PFSK-1 (cell line): ENCODE data around the gene GFOD1.

ENCODE experiments used
- FOXP2 ChIP-seq: optimal IDR thresholded peaks from 2 replicates; pipeline ENCODE3; 2011; ENCODE audit warnings: borderline replicate concordance, control low read depth, inconsistent platforms; ENCODE audit not compliant: insufficient read depth; ENCODE audit errors: extremely low read length, extremely low read depth
- POLR2AphosphoS5 ChIP-seq: IDR thresholded peaks from 2 replicates; pipeline ENCODE4 v1.6.1; 2012; ENCODE audit warnings: low read depth, mild to moderate bottlenecking, control low read depth, low read length, moderate library complexity
- SIN3A ChIP-seq: IDR thresholded peaks from 2 replicates; pipeline ENCODE4 v1.6.1; 2012; ENCODE audit warnings: mild to moderate bottlenecking, low read length, moderate library complexity, borderline replicate concordance; ENCODE audit not compliant: insufficient read depth
- TAF1 ChIP-seq: IDR thresholded peaks from 2 replicates; pipeline ENCODE4 v1.6.1; 2012; ENCODE audit warnings: low read length, control low read depth, borderline replicate concordance; ENCODE audit not compliant: insufficient read depth
- TF ChIP-seq, protein P1 (sequence below), 2 experiments: IDR thresholded peaks; 2 replicates each; pipeline versions ENCODE4 v1.6.1 to v1.8.0; 2011 to 2012; ENCODE audit warnings: low read depth in 2 of 2, low read length in 2 of 2, control low read depth in 1 of 2, inconsistent platforms in 1 of 2, mild to moderate bottlenecking in 1 of 2, moderate library complexity in 1 of 2; ENCODE audit not compliant: insufficient read depth in 1 of 2

Gene GFOD1

DNA sequence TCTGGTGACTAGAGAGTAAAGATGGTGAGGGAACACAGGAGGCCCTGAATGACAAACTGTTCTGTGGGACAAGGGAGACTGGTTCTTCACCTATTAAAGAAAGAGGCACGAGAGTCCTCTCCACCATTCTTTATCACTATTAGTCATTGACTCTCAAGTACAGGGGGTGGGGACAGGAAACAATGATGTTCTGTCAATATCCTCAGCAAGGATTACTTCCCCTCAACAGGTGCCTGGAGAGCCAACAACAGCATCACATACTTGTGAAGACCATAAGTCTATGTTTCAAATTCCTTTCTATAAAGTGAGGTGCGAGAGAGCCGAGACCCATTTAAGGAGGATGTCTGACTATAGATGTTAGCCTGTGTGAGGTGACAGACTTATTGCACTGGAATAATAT lies 86.6 kb downstream of the GFOD1 start:
- TF ChIP-seq TAF1 = no peak
- TF ChIP-seq POLR2AphosphoS5 = no peak
- TF ChIP-seq, protein P1, sequence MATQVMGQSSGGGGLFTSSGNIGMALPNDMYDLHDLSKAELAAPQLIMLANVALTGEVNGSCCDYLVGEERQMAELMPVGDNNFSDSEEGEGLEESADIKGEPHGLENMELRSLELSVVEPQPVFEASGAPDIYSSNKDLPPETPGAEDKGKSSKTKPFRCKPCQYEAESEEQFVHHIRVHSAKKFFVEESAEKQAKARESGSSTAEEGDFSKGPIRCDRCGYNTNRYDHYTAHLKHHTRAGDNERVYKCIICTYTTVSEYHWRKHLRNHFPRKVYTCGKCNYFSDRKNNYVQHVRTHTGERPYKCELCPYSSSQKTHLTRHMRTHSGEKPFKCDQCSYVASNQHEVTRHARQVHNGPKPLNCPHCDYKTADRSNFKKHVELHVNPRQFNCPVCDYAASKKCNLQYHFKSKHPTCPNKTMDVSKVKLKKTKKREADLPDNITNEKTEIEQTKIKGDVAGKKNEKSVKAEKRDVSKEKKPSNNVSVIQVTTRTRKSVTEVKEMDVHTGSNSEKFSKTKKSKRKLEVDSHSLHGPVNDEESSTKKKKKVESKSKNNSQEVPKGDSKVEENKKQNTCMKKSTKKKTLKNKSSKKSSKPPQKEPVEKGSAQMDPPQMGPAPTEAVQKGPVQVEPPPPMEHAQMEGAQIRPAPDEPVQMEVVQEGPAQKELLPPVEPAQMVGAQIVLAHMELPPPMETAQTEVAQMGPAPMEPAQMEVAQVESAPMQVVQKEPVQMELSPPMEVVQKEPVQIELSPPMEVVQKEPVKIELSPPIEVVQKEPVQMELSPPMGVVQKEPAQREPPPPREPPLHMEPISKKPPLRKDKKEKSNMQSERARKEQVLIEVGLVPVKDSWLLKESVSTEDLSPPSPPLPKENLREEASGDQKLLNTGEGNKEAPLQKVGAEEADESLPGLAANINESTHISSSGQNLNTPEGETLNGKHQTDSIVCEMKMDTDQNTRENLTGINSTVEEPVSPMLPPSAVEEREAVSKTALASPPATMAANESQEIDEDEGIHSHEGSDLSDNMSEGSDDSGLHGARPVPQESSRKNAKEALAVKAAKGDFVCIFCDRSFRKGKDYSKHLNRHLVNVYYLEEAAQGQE (IDR thresholded peaks at IDR 0.05; ENCODE audit: insufficient read depth in 1 of 2, low read depth in 2 of 2, low read length in 2 of 2) = no peak
- TF ChIP-seq FOXP2 = no peak
- no peak for TF ChIP-seq SIN3A

DNA sequence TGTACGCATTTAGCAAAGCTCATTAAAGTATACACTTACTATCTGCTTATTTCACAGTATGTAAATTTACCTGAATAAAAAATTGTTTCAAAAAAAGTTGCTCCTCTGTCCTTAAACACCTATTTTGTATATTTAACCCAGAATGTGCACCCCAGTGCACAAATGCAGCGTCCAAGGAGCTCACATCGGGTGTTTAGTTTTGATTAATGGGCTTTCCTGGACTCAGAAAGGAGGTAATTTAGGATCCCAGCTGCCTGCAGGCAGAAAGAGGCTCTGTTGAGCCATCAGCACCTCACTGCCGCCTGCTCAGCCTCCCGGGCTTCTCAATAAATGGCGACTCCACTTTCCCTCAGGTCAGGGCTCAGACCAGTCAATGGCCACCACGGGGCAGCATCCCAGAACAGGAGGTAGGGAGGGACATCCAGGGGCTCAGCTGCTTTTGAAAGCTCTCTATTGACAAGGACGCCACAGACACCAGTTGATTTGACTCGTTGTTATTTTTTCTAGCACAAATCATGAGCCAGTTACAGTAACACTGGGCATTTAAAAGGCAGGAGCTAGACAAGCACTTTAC lies 88.9 kb downstream of the GFOD1 start:
- no peak for TF ChIP-seq POLR2AphosphoS5
- no peak for TF ChIP-seq FOXP2
- no peak for TF ChIP-seq SIN3A
- no peak for TF ChIP-seq TAF1
- TF ChIP-seq, protein P1 (IDR thresholded peaks at IDR 0.05; ENCODE audit: insufficient read depth in 1 of 2, low read depth in 2 of 2, low read length in 2 of 2) = no peak

DNA sequence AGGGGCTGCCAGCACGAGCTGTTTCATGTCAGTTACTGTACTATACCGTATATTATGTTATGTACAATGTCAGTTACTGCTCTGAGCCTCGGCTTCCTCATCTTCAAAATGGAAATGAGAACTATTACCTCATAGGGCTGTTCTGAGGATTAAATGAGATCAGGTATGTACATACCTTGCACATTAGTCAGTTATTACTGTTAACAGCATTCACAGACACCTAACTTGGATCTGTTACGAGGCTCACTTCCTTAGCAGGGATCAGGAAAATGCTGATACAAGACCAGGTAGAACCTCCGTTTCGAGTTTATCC lies 89.4 kb downstream of the GFOD1 start:
- TF ChIP-seq TAF1 (no peak), FOXP2 (no peak), SIN3A (no peak), POLR2AphosphoS5 (no peak)
- TF ChIP-seq, protein P1 (IDR thresholded peaks at IDR 0.05; ENCODE audit: insufficient read depth in 1 of 2, low read depth in 2 of 2, low read length in 2 of 2) = no peak

DNA sequence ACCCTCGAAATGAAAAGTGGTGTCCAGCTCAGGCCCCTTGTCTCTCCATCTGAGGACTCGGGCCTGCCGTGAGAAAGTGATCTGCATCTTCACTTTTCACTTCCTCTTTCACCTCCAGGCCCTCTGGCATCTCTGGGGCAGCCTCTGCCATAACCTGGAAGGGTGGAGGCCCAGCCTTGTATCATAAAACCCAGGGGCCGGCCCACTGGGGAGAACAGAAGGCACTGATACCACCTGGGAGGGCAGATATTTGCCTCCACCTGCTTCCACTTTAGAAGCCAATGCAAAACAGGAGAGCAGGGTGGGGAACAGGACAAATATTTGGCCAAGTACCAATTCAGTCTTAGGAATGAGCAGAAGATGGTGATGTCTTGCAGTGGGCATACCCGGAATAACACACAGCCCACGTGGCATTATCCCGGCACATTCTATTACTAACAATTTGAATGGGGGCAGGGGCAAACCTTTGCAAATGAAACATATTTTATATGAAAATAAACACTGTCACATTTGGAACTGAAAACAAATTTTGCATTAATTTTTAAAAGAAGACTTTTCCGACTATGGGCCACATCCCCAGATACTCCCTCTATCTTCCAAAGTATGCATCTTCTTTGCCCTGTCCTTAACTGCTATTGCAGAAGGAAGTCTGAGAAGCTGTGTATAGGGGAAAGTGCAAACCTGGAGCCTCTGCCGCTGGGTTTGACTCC lies 89.9 kb downstream of the GFOD1 start:
- no peak for TF ChIP-seq TAF1
- TF ChIP-seq FOXP2 = no peak
- TF ChIP-seq POLR2AphosphoS5 = no peak

DNA sequence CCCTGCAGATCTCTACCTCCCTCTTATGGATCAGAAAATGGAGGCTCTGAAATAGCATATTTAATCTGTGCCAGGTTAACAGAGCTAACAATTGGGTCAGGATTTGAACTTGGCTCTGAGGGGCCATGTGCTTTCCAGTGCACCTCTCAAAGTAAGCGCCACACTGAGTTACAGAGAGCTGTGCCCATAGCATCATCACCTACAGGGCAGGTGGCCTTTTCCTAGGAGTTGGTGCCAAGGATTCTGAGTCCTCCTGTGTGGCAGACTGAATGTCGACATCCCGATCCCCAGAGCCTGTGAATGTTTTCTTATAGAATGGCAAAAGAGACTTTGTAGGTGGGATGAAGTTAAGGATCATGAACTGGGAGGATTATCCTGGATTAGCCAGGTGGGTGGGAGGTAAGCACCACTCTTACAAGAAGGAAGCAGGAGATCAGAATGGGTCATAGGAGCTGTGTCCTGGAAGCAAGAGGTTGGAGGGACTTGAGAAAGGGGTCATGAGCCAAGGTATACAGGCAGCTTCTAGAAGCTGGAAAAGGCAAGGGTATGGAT lies 91.1 kb downstream of the GFOD1 start:
- TF ChIP-seq POLR2AphosphoS5 (no peak), SIN3A (no peak), FOXP2 (no peak), TAF1 (no peak)
- TF ChIP-seq, protein P1 (IDR thresholded peaks at IDR 0.05; ENCODE audit: insufficient read depth in 1 of 2, low read depth in 2 of 2, low read length in 2 of 2) = no peak
